Neural cell (in vitro differentiated cells): Measurements from ENCODE around the gene RALB. TPM values are rescaled to one million over a fixed set of nuclear protein-coding genes. Genes with fewer than 3 reads are reported as not detected.

Experiments used
- H2AFZ ChIP-seq: fragments of 200-600, 300-800 bp; sonication (generic), shearing (Covaris generic); 2 replicates; pipeline ENCODE4 v1.6.0; 2014; ENCODE audit warnings: low read depth, mild to moderate bottlenecking, antibody characterized with exemption, low read length, moderate library complexity
- H3F3A ChIP-seq: fragments of 200-600 bp; shearing (Covaris generic); 2 replicates; pipeline ENCODE4 v1.6.1; 2016; ENCODE audit warnings: mild to moderate bottlenecking, moderate library complexity, mixed read lengths, antibody characterized with exemption, low read length; ENCODE audit not compliant: insufficient read depth, poor library complexity, severe bottlenecking
- H3K27ac ChIP-seq: fragments of 200-600, 300-800 bp; sonication (generic), shearing (Covaris generic); 2 replicates; pipeline ENCODE4 v1.5.1; 2014; ENCODE audit warnings: mild to moderate bottlenecking, low read length, moderate library complexity
- H3K27me3 ChIP-seq: fragments of 300-800, 200-600 bp; sonication (generic), shearing (Covaris generic); 2 replicates; pipeline ENCODE4 v1.6.0; 2014; ENCODE audit warnings: mild to moderate bottlenecking, low read depth, low read length, moderate library complexity; ENCODE audit not compliant: insufficient read depth
- H3K36me3 ChIP-seq: fragments of 300-800, 200-600 bp; sonication (generic), shearing (Covaris generic); 2 replicates; pipeline ENCODE4 v1.5.1; 2014; ENCODE audit warnings: mild to moderate bottlenecking, antibody characterized with exemption, low read length, moderate library complexity; ENCODE audit not compliant: insufficient read depth
- H3K4me2 ChIP-seq: fragments of 300-800, 200-600 bp; sonication (generic), shearing (Covaris generic); 2 replicates; pipeline ENCODE4 v1.6.0; 2014; ENCODE audit warnings: mild to moderate bottlenecking, low read length
- H3K4me3 ChIP-seq: fragments of 300-800, 200-600 bp; sonication (generic), shearing (Covaris generic); 2 replicates; pipeline ENCODE4 v1.5.1; 2014; ENCODE audit warnings: mild to moderate bottlenecking, low read length, moderate library complexity
- H3K79me2 ChIP-seq: fragments of 200-600 bp; shearing (Covaris generic); replicated peaks from 2 replicates; pipeline ENCODE4 v1.6.0; 2014; ENCODE audit warnings: mild to moderate bottlenecking, low read length, moderate library complexity; ENCODE audit not compliant: insufficient read depth
- H3K9ac ChIP-seq: fragments of 300-800, 200-600 bp; sonication (generic), shearing (Covaris generic); 2 replicates; pipeline ENCODE4 v1.6.1; 2016; ENCODE audit warnings: mild to moderate bottlenecking, low read length, mixed read lengths
- H3K9me2 ChIP-seq: fragments of 200-600 bp; shearing (Covaris generic); 2 replicates; pipeline ENCODE4 v1.6.1; 2016; ENCODE audit warnings: mild to moderate bottlenecking, low read length, mixed read lengths; ENCODE audit not compliant: insufficient read depth
- H3K9me3 ChIP-seq: fragments of 200-600, 300-800 bp; sonication (generic), shearing (Covaris generic); 2 replicates; pipeline ENCODE4 v1.6.1; 2016; ENCODE audit warnings: mild to moderate bottlenecking, mixed run types, low read length, moderate library complexity, mixed read lengths
- H4K20me1 ChIP-seq: fragments of 200-600 bp; shearing (Covaris generic); 2 replicates; pipeline ENCODE4 v1.6.1; 2016; ENCODE audit warnings: mild to moderate bottlenecking, mixed run types; ENCODE audit not compliant: insufficient read depth
- EP300 ChIP-seq: fragments of 450-650 bp; conservative IDR thresholded peaks from 2 replicates; pipeline ENCODE4 v1.6.1; 2014; ENCODE audit warnings: antibody characterized with exemption, mild to moderate bottlenecking, moderate library complexity; ENCODE audit not compliant: poor library complexity, severe bottlenecking
- EZH2 ChIP-seq: fragments of 200-600, 300-800 bp; shearing (Covaris generic), sonication (generic); IDR thresholded peaks from 2 replicates; pipeline ENCODE4 v1.6.1; 2014; ENCODE audit warnings: antibody characterized with exemption, low read length, borderline replicate concordance, mild to moderate bottlenecking; ENCODE audit not compliant: insufficient read depth, poor library complexity, severe bottlenecking
- MXI1 ChIP-seq: fragments of 450-650 bp; conservative IDR thresholded peaks from 2 replicates; pipeline ENCODE4 v1.6.1; 2014; ENCODE audit warnings: antibody characterized with exemption, mild to moderate bottlenecking; ENCODE audit not compliant: poor library complexity, severe bottlenecking
- POLR2AphosphoS5 ChIP-seq: IDR thresholded peaks from 2 replicates; pipeline ENCODE4 v1.6.1; 2012
- RAD21 ChIP-seq: fragments of 450-650 bp; conservative IDR thresholded peaks from 2 replicates; pipeline ENCODE4 v1.6.1; 2014; ENCODE audit warnings: antibody characterized with exemption, mild to moderate bottlenecking, moderate library complexity
- SMC3 ChIP-seq: fragments of 450-650 bp; conservative IDR thresholded peaks from 2 replicates; pipeline ENCODE4 v1.6.1; 2014; ENCODE audit warnings: antibody characterized with exemption, mild to moderate bottlenecking, moderate library complexity; ENCODE audit not compliant: poor library complexity
- TAF1 ChIP-seq: IDR thresholded peaks from 2 replicates; pipeline ENCODE4 v1.6.1; 2012; ENCODE audit warnings: low read depth
- polyA plus RNA-seq: library from polyadenylated mRNA; depleted of rRNA; stranded (reverse); fragments of >200 nt; gene quantifications from 2 replicates; pipeline ENCODE4 v1.2.3, GENCODE V29; 2014
- TF ChIP-seq, protein P1 (sequence below): fragments of 450-650 bp; IDR thresholded peaks from 2 replicates; pipeline ENCODE4 v1.5.1; 2014; ENCODE audit warnings: antibody characterized with exemption, mild to moderate bottlenecking, moderate library complexity; ENCODE audit not compliant: poor library complexity, severe bottlenecking
- TF ChIP-seq, protein P2 (sequence below): IDR thresholded peaks from 2 replicates; pipeline ENCODE4 v1.6.1; 2012; ENCODE audit warnings: borderline replicate concordance

RALB gene
- polyA plus RNA-seq, 1 donor from 2014 or later, result 50.6 TPM

DNA sequence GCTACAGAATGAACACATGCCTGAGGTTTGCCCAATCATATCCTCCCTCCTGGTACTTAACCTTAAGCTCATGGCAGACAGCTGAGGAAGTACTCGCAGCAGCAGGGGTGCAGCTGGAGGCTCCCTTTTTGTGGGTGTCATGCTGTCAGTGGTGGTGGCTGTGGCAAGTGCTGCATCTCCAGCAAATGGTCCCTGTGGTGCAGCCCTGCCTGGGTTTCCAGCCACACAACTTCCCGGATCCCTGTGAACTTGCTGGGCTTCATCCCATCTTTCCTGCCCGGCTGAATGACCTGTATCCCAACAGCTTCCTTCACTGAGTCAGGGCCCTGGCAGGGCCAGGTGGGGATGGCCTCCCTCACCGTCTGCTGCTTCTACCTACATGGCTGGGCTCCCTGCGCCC lies 34.5 kb upstream of the RALB start:
- Histone ChIP-seq H3K27me3 (no peaks in the 10 kb centered on the region), H3K4me3 (no peak overlapping the region), H3K79me2 (no peaks in the 10 kb centered on the region), H3K4me2 (no peak overlapping the region), H3K9ac (no peak overlapping the region), H3K9me3 (peaks cover 4% of the 10 kb centered on the region), H3K27ac (no peak overlapping the region), H4K20me1 (no peaks in the 10 kb centered on the region), H2AFZ (no peak overlapping the region), H3F3A (no peaks in the 10 kb centered on the region), H3K36me3 (no peaks in the 10 kb centered on the region), H3K9me2 (no peaks in the 10 kb centered on the region)
- TF ChIP-seq RAD21, result no peak
- no peak for TF ChIP-seq TAF1
- TF ChIP-seq EP300, result no peak
- no peak for TF ChIP-seq MXI1
- TF ChIP-seq, protein P1, sequence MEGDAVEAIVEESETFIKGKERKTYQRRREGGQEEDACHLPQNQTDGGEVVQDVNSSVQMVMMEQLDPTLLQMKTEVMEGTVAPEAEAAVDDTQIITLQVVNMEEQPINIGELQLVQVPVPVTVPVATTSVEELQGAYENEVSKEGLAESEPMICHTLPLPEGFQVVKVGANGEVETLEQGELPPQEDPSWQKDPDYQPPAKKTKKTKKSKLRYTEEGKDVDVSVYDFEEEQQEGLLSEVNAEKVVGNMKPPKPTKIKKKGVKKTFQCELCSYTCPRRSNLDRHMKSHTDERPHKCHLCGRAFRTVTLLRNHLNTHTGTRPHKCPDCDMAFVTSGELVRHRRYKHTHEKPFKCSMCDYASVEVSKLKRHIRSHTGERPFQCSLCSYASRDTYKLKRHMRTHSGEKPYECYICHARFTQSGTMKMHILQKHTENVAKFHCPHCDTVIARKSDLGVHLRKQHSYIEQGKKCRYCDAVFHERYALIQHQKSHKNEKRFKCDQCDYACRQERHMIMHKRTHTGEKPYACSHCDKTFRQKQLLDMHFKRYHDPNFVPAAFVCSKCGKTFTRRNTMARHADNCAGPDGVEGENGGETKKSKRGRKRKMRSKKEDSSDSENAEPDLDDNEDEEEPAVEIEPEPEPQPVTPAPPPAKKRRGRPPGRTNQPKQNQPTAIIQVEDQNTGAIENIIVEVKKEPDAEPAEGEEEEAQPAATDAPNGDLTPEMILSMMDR, result no peak
- TF ChIP-seq POLR2AphosphoS5, result no peak
- TF ChIP-seq, protein P2, sequence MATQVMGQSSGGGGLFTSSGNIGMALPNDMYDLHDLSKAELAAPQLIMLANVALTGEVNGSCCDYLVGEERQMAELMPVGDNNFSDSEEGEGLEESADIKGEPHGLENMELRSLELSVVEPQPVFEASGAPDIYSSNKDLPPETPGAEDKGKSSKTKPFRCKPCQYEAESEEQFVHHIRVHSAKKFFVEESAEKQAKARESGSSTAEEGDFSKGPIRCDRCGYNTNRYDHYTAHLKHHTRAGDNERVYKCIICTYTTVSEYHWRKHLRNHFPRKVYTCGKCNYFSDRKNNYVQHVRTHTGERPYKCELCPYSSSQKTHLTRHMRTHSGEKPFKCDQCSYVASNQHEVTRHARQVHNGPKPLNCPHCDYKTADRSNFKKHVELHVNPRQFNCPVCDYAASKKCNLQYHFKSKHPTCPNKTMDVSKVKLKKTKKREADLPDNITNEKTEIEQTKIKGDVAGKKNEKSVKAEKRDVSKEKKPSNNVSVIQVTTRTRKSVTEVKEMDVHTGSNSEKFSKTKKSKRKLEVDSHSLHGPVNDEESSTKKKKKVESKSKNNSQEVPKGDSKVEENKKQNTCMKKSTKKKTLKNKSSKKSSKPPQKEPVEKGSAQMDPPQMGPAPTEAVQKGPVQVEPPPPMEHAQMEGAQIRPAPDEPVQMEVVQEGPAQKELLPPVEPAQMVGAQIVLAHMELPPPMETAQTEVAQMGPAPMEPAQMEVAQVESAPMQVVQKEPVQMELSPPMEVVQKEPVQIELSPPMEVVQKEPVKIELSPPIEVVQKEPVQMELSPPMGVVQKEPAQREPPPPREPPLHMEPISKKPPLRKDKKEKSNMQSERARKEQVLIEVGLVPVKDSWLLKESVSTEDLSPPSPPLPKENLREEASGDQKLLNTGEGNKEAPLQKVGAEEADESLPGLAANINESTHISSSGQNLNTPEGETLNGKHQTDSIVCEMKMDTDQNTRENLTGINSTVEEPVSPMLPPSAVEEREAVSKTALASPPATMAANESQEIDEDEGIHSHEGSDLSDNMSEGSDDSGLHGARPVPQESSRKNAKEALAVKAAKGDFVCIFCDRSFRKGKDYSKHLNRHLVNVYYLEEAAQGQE, result no peak

DNA sequence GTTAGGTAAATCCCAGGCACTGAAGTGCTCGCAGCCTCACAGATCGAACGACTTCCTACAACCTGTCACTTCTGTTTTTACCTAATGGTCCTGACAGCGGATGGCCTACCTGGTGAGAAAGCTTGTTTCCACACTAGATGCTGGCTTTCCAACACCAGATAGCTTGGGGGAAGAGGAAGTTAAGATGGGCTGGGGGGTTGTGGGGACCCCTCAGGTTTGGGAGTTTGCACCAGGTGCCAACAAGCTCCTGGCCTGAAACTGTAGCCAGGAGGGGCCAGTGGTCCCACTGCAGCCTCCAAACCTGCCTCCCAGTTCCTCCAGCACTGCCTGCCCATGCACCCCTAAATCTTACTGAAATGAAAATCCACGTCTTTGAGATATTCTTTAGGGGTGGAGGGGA lies 33.4 kb upstream of the RALB start:
- H3K36me3 ChIP-seq, result no peaks in the 10 kb centered on the region
- no peaks in the 10 kb centered on the region for H4K20me1 ChIP-seq
- no peaks in the 10 kb centered on the region for H3K9me2 ChIP-seq
- no peak overlapping the region for H3K4me3 ChIP-seq
- no peak overlapping the region for H3K27ac ChIP-seq
- H3K4me2 ChIP-seq, result no peak overlapping the region
- H3K9ac ChIP-seq, result no peak overlapping the region
- no peaks in the 10 kb centered on the region for H3K27me3 ChIP-seq
- H3K9me3 ChIP-seq, result peaks cover 4% of the 10 kb centered on the region
- H2AFZ ChIP-seq, result no peak overlapping the region
- no peak for TF ChIP-seq MXI1
- H3F3A ChIP-seq, result no peaks in the 10 kb centered on the region
- no peaks in the 10 kb centered on the region for H3K79me2 ChIP-seq

DNA sequence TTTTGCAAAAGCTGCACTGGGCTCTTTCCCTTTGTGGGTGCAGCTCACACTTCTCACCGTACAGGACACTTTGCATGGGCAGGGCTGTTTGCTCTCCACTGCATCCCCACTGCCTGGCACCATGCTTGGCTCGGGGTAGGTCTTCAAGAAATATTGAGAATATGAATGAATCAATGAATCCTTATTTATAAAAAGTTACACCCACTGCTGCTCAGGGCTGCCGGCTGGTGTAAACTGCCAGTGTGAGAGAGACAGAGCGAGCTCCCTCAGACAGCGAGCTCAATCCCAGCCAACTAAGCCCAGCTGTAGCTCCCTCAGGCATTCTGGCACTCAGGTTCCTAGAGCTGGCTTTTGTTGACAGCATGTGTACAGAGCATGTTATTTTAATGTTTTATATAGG lies 32.9 kb upstream of the RALB start:
- TF ChIP-seq EP300 (no peak), POLR2AphosphoS5 (no peak), MXI1 (no peak), RAD21 (no peak), SMC3 (no peak), EZH2 (no peak), TAF1 (no peak)
- TF ChIP-seq, protein P1, result no peak
- TF ChIP-seq, protein P2, result no peak
- Histone ChIP-seq H3K27me3 (no peaks in the 10 kb centered on the region), H3K27ac (no peak overlapping the region), H2AFZ (no peak overlapping the region), H3K9me2 (no peaks in the 10 kb centered on the region), H3F3A (no peaks in the 10 kb centered on the region), H3K36me3 (no peaks in the 10 kb centered on the region), H4K20me1 (no peaks in the 10 kb centered on the region), H3K9ac (no peak overlapping the region), H3K79me2 (no peaks in the 10 kb centered on the region), H3K4me2 (no peak overlapping the region), H3K9me3 (peaks cover 4% of the 10 kb centered on the region), H3K4me3 (no peak overlapping the region)
